HEK293 (cell line): ENCODE measurements around the gene DDX41.

ENCODE experiments used
- CTCF ChIA-PET: fragments of 350-600 bp; formaldehyde crosslinking; extraction: SDS; loops from one replicate; lab custom pipeline; 2021; ENCODE audit warnings: antibody characterized with exemption; lab: Yijun Ruan, JAX
- POLR2A ChIA-PET: fragments of 300-600 bp; formaldehyde crosslinking; extraction: SDS; loops from one replicate; lab custom pipeline; 2020; ENCODE audit warnings: antibody characterized with exemption, inconsistent platforms; lab: Yijun Ruan, JAX
- H3K27ac ChIP-seq: fragments of 200-500 bp; sonication (Bioruptor generic); 2 replicates; pipeline ENCODE4 v1.5.1; 2014; ENCODE audit warnings: low read depth, low read length, control low read depth, inconsistent platforms; ENCODE audit errors: extremely low read depth
- H3K36me3 ChIP-seq, 2 experiments: fragments of 200-500 bp in 1 of 2; sonication (Bioruptor generic) in 1 of 2; 1 replicate in 1 of 2; 2 replicates in 1 of 2; pipeline ENCODE4 v1.5.1; 2014 to 2017; ENCODE audit warnings: inconsistent platforms in 2 of 2, low read length in 2 of 2; ENCODE audit not compliant: control insufficient read depth in 2 of 2, insufficient read depth in 1 of 2
- H3K4me1 ChIP-seq: fragments of 200-500 bp; sonication (Bioruptor generic); 2 replicates; pipeline ENCODE4 v1.5.1; 2014; ENCODE audit warnings: mild to moderate bottlenecking, low read length, inconsistent platforms; ENCODE audit not compliant: control insufficient read depth, insufficient read depth
- H3K4me3 ChIP-seq: 2 replicates; pipeline ENCODE4 v1.5.1; 2011; ENCODE audit warnings: low read depth, mild to moderate bottlenecking, control low read depth, low read length, moderate library complexity
- H3K9me3 ChIP-seq: fragments of 200-500 bp; sonication (Bioruptor generic); 2 replicates; pipeline ENCODE4 v1.5.1; 2014; ENCODE audit warnings: low read depth, low read length, inconsistent platforms; ENCODE audit not compliant: control insufficient read depth, insufficient read depth
- CTCF ChIP-seq: fragments of 450-650 bp; formaldehyde crosslinking; IDR thresholded peaks from 2 replicates; pipeline ENCODE4 v1.5.1; 2016; ENCODE audit warnings: missing biosample characterization, missing genetic modification characterization
- GLIS1 ChIP-seq: fragments of 450-650 bp; formaldehyde crosslinking; IDR thresholded peaks from 2 replicates; pipeline ENCODE4 v1.5.1; 2016; ENCODE audit warnings: missing biosample characterization, missing genetic modification characterization
- OSR2 ChIP-seq: fragments of 450-650 bp; formaldehyde crosslinking; IDR thresholded peaks from 2 replicates; pipeline ENCODE4 v1.5.1; 2016; ENCODE audit warnings: missing biosample characterization, missing genetic modification characterization
- PRDM1 ChIP-seq: fragments of 450-650 bp; formaldehyde crosslinking; IDR thresholded peaks from 2 replicates; pipeline ENCODE4; 2016; ENCODE audit warnings: missing biosample characterization, missing genetic modification characterization
- SETDB1 ChIP-seq: IDR thresholded peaks from one replicate; pipeline ENCODE4 v1.6.1; 2017; ENCODE audit warnings: mild to moderate bottlenecking, low read length, moderate library complexity, mixed read lengths; ENCODE audit not compliant: insufficient read length
- SP7 ChIP-seq: fragments of 450-650 bp; formaldehyde crosslinking; IDR thresholded peaks from 2 replicates; pipeline ENCODE4 v1.5.1; 2016; ENCODE audit warnings: missing biosample characterization, missing genetic modification characterization
- ZNF10 ChIP-seq: fragments of 450-650 bp; formaldehyde crosslinking; IDR thresholded peaks from 2 replicates; pipeline ENCODE4 v1.5.1; 2017; ENCODE audit warnings: missing biosample characterization, missing genetic modification characterization
- ZNF16 ChIP-seq: fragments of 450-650 bp; formaldehyde crosslinking; IDR thresholded peaks from 2 replicates; pipeline ENCODE4 v1.5.1; 2016; ENCODE audit warnings: low read depth, missing biosample characterization, missing genetic modification characterization
- ZNF280D ChIP-seq: fragments of 450-650 bp; formaldehyde crosslinking; IDR thresholded peaks from 2 replicates; pipeline ENCODE4 v1.5.1; 2016; ENCODE audit warnings: missing biosample characterization, missing genetic modification characterization
- ZNF335 ChIP-seq: fragments of 450-650 bp; formaldehyde crosslinking; conservative IDR thresholded peaks from 2 replicates; pipeline ENCODE4 v1.5.1; 2016; ENCODE audit warnings: missing biosample characterization, missing genetic modification characterization
- ZNF362 ChIP-seq: fragments of 450-650 bp; formaldehyde crosslinking; IDR thresholded peaks from 2 replicates; pipeline ENCODE4 v1.5.1; 2016; ENCODE audit warnings: missing biosample characterization, missing genetic modification characterization
- ZNF366 ChIP-seq: fragments of 450-650 bp; formaldehyde crosslinking; conservative IDR thresholded peaks from 2 replicates; pipeline ENCODE4 v1.5.1; 2016; ENCODE audit warnings: missing biosample characterization, missing genetic modification characterization
- ZNF416 ChIP-seq: fragments of 450-650 bp; formaldehyde crosslinking; IDR thresholded peaks from 2 replicates; pipeline ENCODE4 v1.5.1; 2016; ENCODE audit warnings: missing biosample characterization, missing genetic modification characterization
- ZNF433 ChIP-seq: fragments of 450-650 bp; formaldehyde crosslinking; IDR thresholded peaks from 2 replicates; pipeline ENCODE4 v1.5.1; 2016; ENCODE audit warnings: missing biosample characterization, missing genetic modification characterization, low read depth
- ZNF555 ChIP-seq: fragments of 450-650 bp; formaldehyde crosslinking; conservative IDR thresholded peaks from 2 replicates; pipeline ENCODE4 v1.5.1; 2017; ENCODE audit warnings: missing biosample characterization, mild to moderate bottlenecking, missing genetic modification characterization, inconsistent platforms
- ZNF585B ChIP-seq: fragments of 450-650 bp; formaldehyde crosslinking; IDR thresholded peaks from 2 replicates; pipeline ENCODE4 v1.5.1; 2016; ENCODE audit warnings: missing biosample characterization, missing genetic modification characterization
- ZNF660 ChIP-seq: fragments of 450-650 bp; IDR thresholded peaks from 2 replicates; pipeline ENCODE4 v1.5.1; 2018; ENCODE audit warnings: missing biosample characterization, mild to moderate bottlenecking, missing genetic modification characterization
- ZNF701 ChIP-seq: fragments of 450-650 bp; formaldehyde crosslinking; IDR thresholded peaks from 2 replicates; pipeline ENCODE4 v1.5.1; 2016; ENCODE audit warnings: missing biosample characterization, missing genetic modification characterization
- ZNF747 ChIP-seq: fragments of 450-650 bp; formaldehyde crosslinking; IDR thresholded peaks from 2 replicates; pipeline ENCODE4 v1.5.1; 2016; ENCODE audit warnings: missing biosample characterization, missing genetic modification characterization
- ZNF76 ChIP-seq: fragments of 450-650 bp; formaldehyde crosslinking; IDR thresholded peaks from 2 replicates; pipeline ENCODE4; 2016; ENCODE audit warnings: low read depth, missing biosample characterization, missing genetic modification characterization, borderline replicate concordance
- ZXDB ChIP-seq: fragments of 450-650 bp; formaldehyde crosslinking; IDR thresholded peaks from 2 replicates; pipeline ENCODE4 v1.5.1; 2016; ENCODE audit warnings: missing biosample characterization, missing genetic modification characterization
- TF ChIP-seq, protein P1 (sequence below): fragments of 450-650 bp; formaldehyde crosslinking; IDR thresholded peaks from 2 replicates; pipeline ENCODE4; 2016; ENCODE audit warnings: missing biosample characterization, missing genetic modification characterization

DDX41 gene

DNA sequence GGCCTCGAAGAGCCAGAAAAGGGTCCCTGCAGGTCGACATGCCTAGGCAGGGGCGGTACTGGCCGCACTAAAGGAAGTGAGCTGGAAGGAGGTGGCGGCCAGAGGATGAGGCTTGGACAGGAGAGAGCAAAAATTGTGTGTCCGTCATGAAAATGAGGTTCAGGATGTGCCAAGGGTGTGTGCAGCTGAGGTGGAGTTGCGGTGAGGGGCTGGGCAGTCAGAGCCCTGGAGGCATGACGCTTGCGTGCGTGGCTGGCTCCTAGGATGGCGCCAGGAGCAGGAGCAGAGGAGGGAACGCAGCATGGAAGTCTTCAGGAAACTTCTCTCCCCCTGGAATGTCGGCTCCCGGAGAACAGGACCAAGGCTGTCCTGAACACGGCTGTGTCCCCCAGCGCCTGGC lies 13.9 kb downstream of the DDX41 start (continued):
- TF ChIP-seq, protein P1, sequence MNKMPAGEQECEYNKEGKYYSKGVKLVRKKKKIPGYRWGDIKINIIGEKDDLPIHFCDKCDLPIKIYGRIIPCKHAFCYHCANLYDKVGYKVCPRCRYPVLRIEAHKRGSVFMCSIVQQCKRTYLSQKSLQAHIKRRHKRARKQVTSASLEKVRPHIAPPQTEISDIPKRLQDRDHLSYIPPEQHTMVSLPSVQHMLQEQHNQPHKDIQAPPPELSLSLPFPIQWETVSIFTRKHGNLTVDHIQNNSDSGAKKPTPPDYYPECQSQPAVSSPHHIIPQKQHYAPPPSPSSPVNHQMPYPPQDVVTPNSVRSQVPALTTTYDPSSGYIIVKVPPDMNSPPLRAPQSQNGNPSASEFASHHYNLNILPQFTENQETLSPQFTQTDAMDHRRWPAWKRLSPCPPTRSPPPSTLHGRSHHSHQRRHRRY (tag by site-specific recombination): no peak
- TF ChIP-seq ZNF433 (tag by site-specific recombination): no peak
- TF ChIP-seq ZNF585B (tag by site-specific recombination): no peak
- TF ChIP-seq ZNF366 (tag by site-specific recombination): no peak
- no peak for TF ChIP-seq OSR2
- no peak for TF ChIP-seq CTCF
- no peak for TF ChIP-seq ZNF76
- TF ChIP-seq ZNF280D (tag by site-specific recombination): no peak
- TF ChIP-seq ZNF747: no peak
- no peak for TF ChIP-seq SETDB1
- TF ChIP-seq ZNF416 (tag by site-specific recombination): no peak
- TF ChIP-seq ZNF10: no peak
- TF ChIP-seq, all 188 proteins: peak for 0

GRCh38 chr5:177501874-177502678 lies 14.7 kb downstream of the DDX41 start:
- POLR2A ChIA-PET: interaction anchor here (1.2 to 2.0 kb wide), 3 partner anchors 27 to 47 kb away, joined by 3 to 12 read pairs (median 6); no protein-coding TSS in a partner anchor
- no peaks in the 10 kb centered on the region for H3K9me3 ChIP-seq
- TF ChIP-seq ZNF555 (tag by site-specific recombination) (no peak), PRDM1 (tag by site-specific recombination) (peak; percentile 99)
- TF ChIP-seq, all 188 proteins: peak for 1
- no peaks in the 10 kb centered on the region for H3K36me3 ChIP-seq
- no peak overlapping the region for H3K4me3 ChIP-seq
- CTCF ChIA-PET: interaction anchor here (0.6 to 5.0 kb wide), 36 partner anchors 8 to 656 kb away, joined by 3 to 54 read pairs (median 5); partner anchors contain the start of genes DDX41, DOK3 and LMAN2
- H3K27ac ChIP-seq: no peak overlapping the region
- H3K4me1 ChIP-seq: no peaks in the 10 kb centered on the region; the same call in 1 of the 2 replicates

GRCh38 chr5:177500685-177501522 lies 15.9 kb downstream of the DDX41 start:
- Histone ChIP-seq H3K36me3 (peaks cover 0 to under 1% of the 10 kb centered on the region in 2 experiments; a peak in 1 of 3 replicates), H3K4me1 (peaks cover 6% of the 10 kb centered on the region), H3K27ac (no peak overlapping the region), H3K4me3 (no peak overlapping the region), H3K9me3 (no peaks in the 10 kb centered on the region)
- CTCF ChIA-PET: interaction anchor here (0.6 to 5.0 kb wide), 39 partner anchors 8 to 388 kb away, joined by 3 to 54 read pairs (median 5); partner anchors contain the start of genes DDX41 and DOK3
- POLR2A ChIA-PET: interaction anchor here (1.2 to 2.0 kb wide), 4 partner anchors 17 to 46 kb away, joined by 3 to 12 read pairs (median 4); no protein-coding TSS in a partner anchor
- peak; percentile 60; the same call in 1 of the 2 replicates for TF ChIP-seq ZNF660 (tag by site-specific recombination)
- TF ChIP-seq CTCF: peak; percentile 81
- peak; percentile 87 for TF ChIP-seq GLIS1 (tag by site-specific recombination)
- TF ChIP-seq ZNF16: no peak
- 0 out of 2 replicates have a peak, but pooled peaks have one; percentile 56 for TF ChIP-seq ZXDB (tag by site-specific recombination)
- TF ChIP-seq ZNF701: no peak
- TF ChIP-seq ZNF362 (tag by site-specific recombination): no peak
- TF ChIP-seq ZNF335 (tag by site-specific recombination): peak; percentile 67
- TF ChIP-seq SP7 (tag by site-specific recombination): 0 out of 2 replicates have a peak, but pooled peaks have one; percentile 29
